Stimulated activated CD4-positive, alpha-beta T cell treated with anti-CD3 and anti-CD28 coated beads, Interleukin-1b, Interleukin-23, amount 100 ng/mL, for 48 hours (primary cell): ENCODE data around the gene MAP4K3.

Experiments used
- DNase-seq: peaks from one replicate; pipeline ENCODE4 v3.0.0-alpha.2; 2020

Gene MAP4K3

GRCh38 chr2:39228413-39229209 is 208.5 kb downstream of the MAP4K3 start:
- DNase-seq, result no peak

- peak; percentile 78 for DNase-seq
These were observed 209.3 kb downstream of the MAP4K3 start for GRCh38 chr2:39227628-39228412.

- DNase-seq, result no peak
These were observed 211.5 kb downstream of the MAP4K3 start for GRCh38 chr2:39225567-39225966.

- no peak for DNase-seq
These were observed 213.2 kb downstream of the MAP4K3 start for GRCh38 chr2:39223909-39224308.

GRCh38 chr2:39221459-39221858 is 215.6 kb downstream of the MAP4K3 start:
- DNase-seq, result no peak

- DNase-seq, result no peak
These were observed 216.9 kb downstream of the MAP4K3 start for GRCh38 chr2:39220136-39220535.

- DNase-seq, result no peak
These were observed 218.7 kb downstream of the MAP4K3 start for GRCh38 chr2:39218391-39218790.

GRCh38 chr2:39217192-39217550 is 219.9 kb downstream of the MAP4K3 start:
- DNase-seq, result no peak

- DNase-seq, result peak; percentile 67
These were observed 220.5 kb downstream of the MAP4K3 start for GRCh38 chr2:39216346-39217191.

GRCh38 chr2:39215545-39215944 is 221.5 kb downstream of the MAP4K3 start:
- DNase-seq, result no peak

GRCh38 chr2:39213015-39213414 is 224.1 kb downstream of the MAP4K3 start:
- DNase-seq, result no peak

- no peak for DNase-seq
These were observed 226.2 kb downstream of the MAP4K3 start for GRCh38 chr2:39210846-39211245.

- no peak for DNase-seq
These were observed 233.7 kb downstream of the MAP4K3 start for GRCh38 chr2:39203382-39203781.

GRCh38 chr2:39202639-39203369 is 234.3 kb downstream of the MAP4K3 start:
- DNase-seq, result no peak
